HepG2 (cell line): Measurements from ENCODE around the gene ESPN.

ENCODE experiments used
- ARNT ChIP-seq: fragments of 450-650 bp; IDR thresholded peaks from 2 replicates; pipeline ENCODE4 v1.6.1; 2017
- POLR2A ChIP-seq, 2 experiments: IDR thresholded peaks; 2 replicates each; pipeline ENCODE4 v1.6.1; 2011; ENCODE audit warnings: low read depth in 2 of 2, low read length in 2 of 2, mild to moderate bottlenecking in 1 of 2, moderate library complexity in 1 of 2; ENCODE audit not compliant: insufficient read depth in 1 of 2
- ZNF326 ChIP-seq: sonication (generic); formaldehyde crosslinking; IDR thresholded peaks from 2 replicates; pipeline ENCODE4 v1.4.0; 2020; ENCODE audit warnings: missing genetic modification reagents, borderline replicate concordance
- TF ChIP-seq, protein P1 (sequence below): sonication (generic); formaldehyde crosslinking; IDR thresholded peaks from 2 replicates; pipeline ENCODE4 v1.5.0; 2020; ENCODE audit warnings: mild to moderate bottlenecking, missing genetic modification reagents, moderate library complexity

- TF ChIP-seq POLR2A (IDR thresholded peaks at IDR 0.05; ENCODE audit: insufficient read depth in 1 of 2, low read depth in 2 of 2, low read length in 2 of 2) (peak; percentile 3 to 17; a peak in 1 of 4 replicates), ARNT (no peak), ZNF326 (CRISPR knock-in tag) (no peak)
- TF ChIP-seq, protein P1, sequence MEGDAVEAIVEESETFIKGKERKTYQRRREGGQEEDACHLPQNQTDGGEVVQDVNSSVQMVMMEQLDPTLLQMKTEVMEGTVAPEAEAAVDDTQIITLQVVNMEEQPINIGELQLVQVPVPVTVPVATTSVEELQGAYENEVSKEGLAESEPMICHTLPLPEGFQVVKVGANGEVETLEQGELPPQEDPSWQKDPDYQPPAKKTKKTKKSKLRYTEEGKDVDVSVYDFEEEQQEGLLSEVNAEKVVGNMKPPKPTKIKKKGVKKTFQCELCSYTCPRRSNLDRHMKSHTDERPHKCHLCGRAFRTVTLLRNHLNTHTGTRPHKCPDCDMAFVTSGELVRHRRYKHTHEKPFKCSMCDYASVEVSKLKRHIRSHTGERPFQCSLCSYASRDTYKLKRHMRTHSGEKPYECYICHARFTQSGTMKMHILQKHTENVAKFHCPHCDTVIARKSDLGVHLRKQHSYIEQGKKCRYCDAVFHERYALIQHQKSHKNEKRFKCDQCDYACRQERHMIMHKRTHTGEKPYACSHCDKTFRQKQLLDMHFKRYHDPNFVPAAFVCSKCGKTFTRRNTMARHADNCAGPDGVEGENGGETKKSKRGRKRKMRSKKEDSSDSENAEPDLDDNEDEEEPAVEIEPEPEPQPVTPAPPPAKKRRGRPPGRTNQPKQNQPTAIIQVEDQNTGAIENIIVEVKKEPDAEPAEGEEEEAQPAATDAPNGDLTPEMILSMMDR (CRISPR knock-in tag), result peak; percentile 86
Observed at GRCh38 chr1:6464514-6464836, 39.9 kb downstream of the ESPN start.
